Central memory CD8-positive, alpha-beta T cell (primary cell): Measurements from ENCODE around the gene MEGF10.
"Not testable (repeated sequence)": the region's sequence is repeated elsewhere in the genome, so short reads cannot be mapped to it uniquely, and the experiment has no call there.

Experiments used
- ATAC-seq: fragments of 150-1000 bp; cut with Tn5 transposase; replicated peaks from 2 replicates; pipeline ENCODE4 v1.10.0; 2022; ENCODE audit warnings: mild to moderate bottlenecking, moderate FRiP score, moderate number of reproducible peaks; ENCODE audit not compliant: poor library complexity, severe bottlenecking; ENCODE audit errors: extremely low read depth
- DNase-seq, 2 donors: peaks; one replicate each; pipeline ENCODE4 v3.0.0; 2021; ENCODE audit warnings: low spot score in 2 of 2
- H3K27ac Mint-ChIP-seq: one replicate; pipeline ENCODE4 v1.8.0; 2022; ENCODE audit warnings: low read depth, mild to moderate bottlenecking, moderate library complexity, mixed read lengths
- H3K27me3 Mint-ChIP-seq: one replicate; pipeline ENCODE4 v1.8.0; 2022; ENCODE audit warnings: mixed read lengths
- H3K36me3 Mint-ChIP-seq: one replicate; pipeline ENCODE4 v1.8.0; 2022; ENCODE audit warnings: mild to moderate bottlenecking, moderate library complexity, mixed read lengths; ENCODE audit not compliant: insufficient read depth
- H3K4me1 Mint-ChIP-seq: one replicate; pipeline ENCODE4 v1.8.0; 2022; ENCODE audit warnings: mixed read lengths
- H3K4me3 Mint-ChIP-seq: one replicate; pipeline ENCODE4 v1.8.0; 2022; ENCODE audit warnings: mild to moderate bottlenecking, moderate library complexity, mixed read lengths
- H3K9me3 Mint-ChIP-seq: one replicate; pipeline ENCODE4 v1.8.0; 2022; ENCODE audit warnings: mixed read lengths

The MEGF10 gene

DNA sequence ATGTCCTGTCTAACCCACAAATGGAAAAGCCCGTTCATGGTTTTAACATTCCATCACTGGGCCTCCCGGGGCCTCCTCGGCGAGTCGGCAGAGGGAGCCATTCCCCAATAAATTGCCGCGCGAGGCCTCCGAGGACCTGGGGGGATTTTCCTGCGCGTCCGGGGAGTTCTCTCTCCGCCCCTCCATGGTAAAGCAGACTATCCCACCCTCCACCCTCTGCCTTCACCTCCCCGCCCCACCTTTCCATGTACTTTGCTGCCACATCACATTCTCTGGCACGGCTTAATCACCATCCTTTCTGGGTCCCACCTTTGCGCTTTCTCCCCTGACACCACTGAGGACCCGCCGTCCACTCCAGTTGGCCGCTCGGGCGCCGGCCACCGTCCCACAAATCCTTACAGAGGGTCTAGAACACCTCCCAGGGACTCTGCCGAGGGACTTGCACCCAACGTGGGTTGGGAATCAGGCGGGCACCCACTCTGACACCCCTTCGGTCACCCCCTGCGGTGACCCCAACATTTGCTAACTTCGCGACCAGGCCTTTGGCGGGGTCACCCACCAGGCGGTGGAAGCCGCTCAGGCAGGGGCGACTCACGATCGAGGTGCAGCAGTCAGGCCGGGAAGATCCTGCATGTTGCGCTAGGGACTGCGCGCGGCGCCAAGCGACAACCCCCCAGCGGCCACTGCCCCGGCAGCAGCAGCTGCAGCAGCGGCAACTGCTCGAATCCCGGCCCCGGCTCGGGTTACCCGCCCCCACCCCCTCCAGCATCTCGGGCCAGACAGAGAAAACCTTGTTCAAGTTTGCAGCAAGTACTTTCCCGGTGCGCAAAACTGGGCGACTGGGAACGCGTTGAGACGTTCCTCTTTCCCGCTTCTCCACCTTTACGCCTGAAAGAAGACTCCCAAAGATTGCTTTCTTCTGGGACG lies at the start of gene MEGF10:
Gene MEGF10 (plus strand): TSS at position 778 of the 927 bp plus-strand sequence. CDS start 40,513 bp downstream, outside the sequence.
- peaks cover 86% of the 10 kb centered on the region for H3K27me3 Mint-ChIP-seq
- no peak for DNase-seq
- no peaks in the 10 kb centered on the region for H3K4me1 Mint-ChIP-seq
- no peak for ATAC-seq
- no peak within 1 kb of the TSS for H3K27ac Mint-ChIP-seq
- H3K36me3 Mint-ChIP-seq, result no peaks in the 10 kb centered on the region
- H3K9me3 Mint-ChIP-seq, result no peaks in the 10 kb centered on the region
- H3K4me3 Mint-ChIP-seq, result no peak within 1 kb of the TSS

- Mint-ChIP-seq H3K4me1 (no peaks in the 10 kb centered on the region), H3K4me3 (no peak overlapping the region), H3K36me3 (no peaks in the 10 kb centered on the region), H3K27me3 (peaks cover 49% of the 10 kb centered on the region), H3K27ac (no peak overlapping the region), H3K9me3 (no peaks in the 10 kb centered on the region)
- ATAC-seq, result no peak
- no peak for DNase-seq
These were observed 47.6 kb upstream of the MEGF10 start for GRCh38 chr5:127243011-127243410.

DNA sequence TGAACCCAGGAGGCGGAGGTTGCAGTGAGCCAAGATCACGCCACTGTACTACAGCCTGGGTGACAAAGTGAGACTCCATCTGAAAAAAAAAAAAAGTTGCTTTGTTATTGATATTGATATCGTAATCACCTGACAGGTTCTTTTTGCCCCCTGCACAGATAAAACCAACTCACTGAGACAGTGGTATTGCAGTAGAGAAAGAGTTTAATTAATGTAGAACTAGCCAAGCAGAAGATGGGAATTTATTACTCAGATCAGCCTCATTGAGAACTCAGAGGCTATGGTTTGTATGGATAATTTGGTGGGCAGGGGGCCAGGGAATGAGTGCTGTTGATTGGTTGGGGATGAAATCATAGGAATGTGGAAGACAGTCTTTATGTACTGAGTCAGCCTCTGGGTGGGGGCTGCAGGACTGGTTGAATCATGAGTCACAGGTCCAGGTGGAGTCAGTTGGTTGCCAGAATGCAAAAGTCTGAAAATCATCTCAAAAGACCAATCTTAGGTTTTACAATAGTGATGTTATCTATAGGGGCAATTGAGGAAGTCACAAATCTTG lies 35.8 kb upstream of the MEGF10 start:
- no peak for ATAC-seq

GRCh38 chr5:127256886-127257597 lies 33.6 kb upstream of the MEGF10 start:
- H3K4me3 Mint-ChIP-seq, result no peak overlapping the region
- ATAC-seq (no peak), DNase-seq (no peak)
- no peak overlapping the region for H3K27ac Mint-ChIP-seq
- H3K27me3 Mint-ChIP-seq, result peaks cover 35% of the 10 kb centered on the region
- H3K36me3 Mint-ChIP-seq, result no peaks in the 10 kb centered on the region
- H3K9me3 Mint-ChIP-seq, result peaks cover 6% of the 10 kb centered on the region
- no peaks in the 10 kb centered on the region for H3K4me1 Mint-ChIP-seq

More for the DNA sequence above, 35.8 kb upstream of the MEGF10 start:
- H3K9me3 Mint-ChIP-seq, result peaks cover 6% of the 10 kb centered on the region
- no peaks in the 10 kb centered on the region for H3K36me3 Mint-ChIP-seq
- no peak overlapping the region for H3K4me3 Mint-ChIP-seq
- H3K4me1 Mint-ChIP-seq, result no peaks in the 10 kb centered on the region
- H3K27ac Mint-ChIP-seq, result no peak overlapping the region
- H3K27me3 Mint-ChIP-seq, result peaks cover 15% of the 10 kb centered on the region
- no peak for DNase-seq

DNA sequence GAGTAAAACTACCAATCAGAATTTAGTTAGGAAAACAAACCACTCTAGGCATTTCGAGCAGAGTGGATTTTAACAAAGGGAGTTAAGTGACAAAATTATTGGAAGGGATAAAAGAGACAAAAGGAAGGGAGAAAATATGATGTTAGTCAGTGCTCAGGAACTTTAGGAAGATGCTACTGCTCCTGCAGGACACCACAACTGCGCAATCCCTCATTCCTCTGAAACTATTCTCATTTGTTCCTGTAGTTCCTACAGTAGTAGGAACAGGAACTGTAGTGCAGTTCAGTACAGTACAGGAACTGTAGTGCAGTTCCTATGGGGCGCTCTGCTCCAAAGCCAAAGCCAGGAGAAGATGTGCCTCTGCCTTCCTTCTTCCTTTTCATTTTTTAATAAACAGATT lies 29.9 kb upstream of the MEGF10 start:
- Mint-ChIP-seq H3K4me3 (no peak overlapping the region), H3K4me1 (no peaks in the 10 kb centered on the region), H3K27ac (no peak overlapping the region), H3K9me3 (no peaks in the 10 kb centered on the region), H3K27me3 (peaks cover 39% of the 10 kb centered on the region), H3K36me3 (no peaks in the 10 kb centered on the region)
- DNase-seq, result no peak
- no peak for ATAC-seq

- not testable (repeated sequence) for H3K4me1 Mint-ChIP-seq, H3K9me3 Mint-ChIP-seq
These were observed 25.1 kb upstream of the MEGF10 start for GRCh38 chr5:127265473-127265872.

GRCh38 chr5:127268342-127268741 lies 22.3 kb upstream of the MEGF10 start:
- not testable (repeated sequence) for ATAC-seq, H3K4me1 Mint-ChIP-seq, DNase-seq, H3K27ac Mint-ChIP-seq, H3K4me3 Mint-ChIP-seq, H3K36me3 Mint-ChIP-seq
- H3K9me3 Mint-ChIP-seq, result peaks cover 11% of the 10 kb centered on the region
- peaks cover 61% of the 10 kb centered on the region for H3K27me3 Mint-ChIP-seq

More at GRCh38 chr5:127265473-127265872, 25.1 kb upstream of the MEGF10 start:
- not testable (repeated sequence) for H3K4me3 Mint-ChIP-seq, ATAC-seq, DNase-seq, H3K36me3 Mint-ChIP-seq, H3K27ac Mint-ChIP-seq
- H3K27me3 Mint-ChIP-seq, result peaks cover 54% of the 10 kb centered on the region

DNA sequence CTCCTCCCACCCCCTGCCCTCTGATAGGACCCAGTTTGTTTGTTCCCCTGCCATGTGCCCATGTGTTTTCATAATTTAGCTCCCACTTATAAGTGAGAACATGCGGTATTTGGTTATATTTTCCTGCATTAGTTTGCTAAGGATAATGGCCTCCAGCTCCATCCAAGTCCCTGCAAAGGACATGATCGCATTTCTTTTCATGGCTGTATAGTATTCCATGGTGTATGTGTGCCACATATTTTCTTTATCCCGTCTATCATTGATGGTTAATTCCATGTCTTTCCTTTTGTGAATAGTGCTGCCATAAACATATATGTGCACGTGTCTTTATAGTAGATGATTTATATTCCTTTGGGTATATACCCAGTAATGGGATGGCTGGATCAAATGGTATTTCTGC lies 19.9 kb upstream of the MEGF10 start:
- not testable (repeated sequence) for DNase-seq, ATAC-seq, H3K36me3 Mint-ChIP-seq, H3K4me3 Mint-ChIP-seq, H3K27ac Mint-ChIP-seq, H3K4me1 Mint-ChIP-seq
- Mint-ChIP-seq H3K27me3 (peaks cover 70% of the 10 kb centered on the region), H3K9me3 (peaks cover 11% of the 10 kb centered on the region)

- DNase-seq, result no peak
- H3K9me3 Mint-ChIP-seq, result peaks cover 9% of the 10 kb centered on the region
- peaks cover 38% of the 10 kb centered on the region for H3K27me3 Mint-ChIP-seq
- no peak for ATAC-seq
- H3K27ac Mint-ChIP-seq, result no peak overlapping the region
- H3K4me1 Mint-ChIP-seq, result no peaks in the 10 kb centered on the region
- no peak overlapping the region for H3K4me3 Mint-ChIP-seq
- H3K36me3 Mint-ChIP-seq, result no peaks in the 10 kb centered on the region
These were observed 14.9 kb upstream of the MEGF10 start for GRCh38 chr5:127275641-127276193.

DNA sequence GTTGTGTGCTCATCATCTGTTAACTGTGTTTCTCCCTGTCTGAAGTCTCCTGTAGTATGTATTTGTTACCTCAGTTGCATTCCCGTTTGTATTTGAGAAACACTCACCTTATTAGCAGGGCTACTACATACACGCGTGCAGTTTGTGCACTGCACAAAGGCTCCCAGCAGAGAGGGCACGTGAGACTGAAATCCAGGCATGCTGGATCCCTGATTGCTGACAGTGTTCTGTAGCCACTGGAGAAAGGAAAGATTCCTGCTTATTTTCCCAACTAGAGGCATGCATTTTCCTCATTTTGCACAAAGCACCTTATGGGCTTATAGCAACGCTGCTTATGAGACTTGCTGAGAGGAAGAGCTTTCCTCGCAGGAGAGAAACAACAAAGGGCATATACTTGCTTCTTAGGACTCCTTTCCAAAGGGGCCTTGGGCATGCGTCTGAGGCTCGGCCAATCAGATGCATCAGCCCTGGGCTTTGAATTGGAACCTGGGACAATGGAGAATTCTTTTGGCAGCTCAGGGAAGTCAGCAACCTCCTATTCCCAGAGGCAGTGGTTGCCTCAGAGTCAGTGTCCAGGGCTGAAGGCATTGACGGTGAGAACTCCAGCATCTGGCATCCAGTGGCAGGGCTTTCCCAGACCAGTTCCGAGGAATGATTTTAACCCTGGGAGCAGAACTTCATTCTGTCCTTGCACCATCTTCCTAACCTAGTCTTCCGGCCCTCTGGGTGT lies 9.9 kb upstream of the MEGF10 start:
- H3K9me3 Mint-ChIP-seq, result no peaks in the 10 kb centered on the region
- no peak for ATAC-seq
- H3K27ac Mint-ChIP-seq, result no peak overlapping the region
- no peak for DNase-seq
- H3K4me3 Mint-ChIP-seq, result no peak overlapping the region
- H3K27me3 Mint-ChIP-seq, result peaks cover 36% of the 10 kb centered on the region
- H3K4me1 Mint-ChIP-seq, result no peaks in the 10 kb centered on the region
- no peaks in the 10 kb centered on the region for H3K36me3 Mint-ChIP-seq

- Mint-ChIP-seq H3K27ac (no peak overlapping the region), H3K27me3 (peaks cover 43% of the 10 kb centered on the region), H3K9me3 (no peaks in the 10 kb centered on the region), H3K4me1 (no peaks in the 10 kb centered on the region), H3K4me3 (no peak overlapping the region), H3K36me3 (no peaks in the 10 kb centered on the region)
- DNase-seq (no peak), ATAC-seq (no peak)
These were observed 9.0 kb upstream of the MEGF10 start for GRCh38 chr5:127281609-127282008.

DNA sequence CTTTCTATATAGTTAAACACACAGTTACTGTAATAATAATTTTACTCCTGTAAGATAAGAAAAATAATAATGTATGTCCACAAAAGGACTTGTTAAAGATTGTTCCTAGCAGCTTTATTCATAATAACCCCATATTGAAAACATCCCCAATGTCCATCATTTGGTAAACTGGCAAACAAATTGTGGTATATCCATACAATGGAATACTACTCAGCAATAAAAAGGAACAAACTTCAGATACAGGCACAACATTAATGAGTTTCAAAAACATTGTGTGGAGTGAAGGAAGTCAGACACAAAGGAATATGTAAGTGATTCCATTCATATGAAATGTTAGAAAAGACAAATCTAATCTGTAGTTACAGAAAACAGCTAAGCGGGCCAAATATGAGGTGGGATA lies 1.9 kb upstream of the MEGF10 start:
- Mint-ChIP-seq H3K27ac (no peak overlapping the region), H3K4me1 (no peaks in the 10 kb centered on the region), H3K27me3 (peaks cover 88% of the 10 kb centered on the region), H3K36me3 (no peaks in the 10 kb centered on the region), H3K4me3 (no peak overlapping the region), H3K9me3 (no peaks in the 10 kb centered on the region)
- no peak for ATAC-seq
- DNase-seq, result no peak
